ENCODE results near the gene MYH6. TPM values are rescaled to one million over a fixed set of nuclear protein-coding genes. Genes with fewer than 3 reads are reported as not detected.

Gene MYH6
- total and polyA plus RNA-seq, 2 of the 13 experiments (the other 11 are each of a cell fraction or from before 2014, with no cell fraction given), result 0.01 TPM; not detected in 1

DNA sequence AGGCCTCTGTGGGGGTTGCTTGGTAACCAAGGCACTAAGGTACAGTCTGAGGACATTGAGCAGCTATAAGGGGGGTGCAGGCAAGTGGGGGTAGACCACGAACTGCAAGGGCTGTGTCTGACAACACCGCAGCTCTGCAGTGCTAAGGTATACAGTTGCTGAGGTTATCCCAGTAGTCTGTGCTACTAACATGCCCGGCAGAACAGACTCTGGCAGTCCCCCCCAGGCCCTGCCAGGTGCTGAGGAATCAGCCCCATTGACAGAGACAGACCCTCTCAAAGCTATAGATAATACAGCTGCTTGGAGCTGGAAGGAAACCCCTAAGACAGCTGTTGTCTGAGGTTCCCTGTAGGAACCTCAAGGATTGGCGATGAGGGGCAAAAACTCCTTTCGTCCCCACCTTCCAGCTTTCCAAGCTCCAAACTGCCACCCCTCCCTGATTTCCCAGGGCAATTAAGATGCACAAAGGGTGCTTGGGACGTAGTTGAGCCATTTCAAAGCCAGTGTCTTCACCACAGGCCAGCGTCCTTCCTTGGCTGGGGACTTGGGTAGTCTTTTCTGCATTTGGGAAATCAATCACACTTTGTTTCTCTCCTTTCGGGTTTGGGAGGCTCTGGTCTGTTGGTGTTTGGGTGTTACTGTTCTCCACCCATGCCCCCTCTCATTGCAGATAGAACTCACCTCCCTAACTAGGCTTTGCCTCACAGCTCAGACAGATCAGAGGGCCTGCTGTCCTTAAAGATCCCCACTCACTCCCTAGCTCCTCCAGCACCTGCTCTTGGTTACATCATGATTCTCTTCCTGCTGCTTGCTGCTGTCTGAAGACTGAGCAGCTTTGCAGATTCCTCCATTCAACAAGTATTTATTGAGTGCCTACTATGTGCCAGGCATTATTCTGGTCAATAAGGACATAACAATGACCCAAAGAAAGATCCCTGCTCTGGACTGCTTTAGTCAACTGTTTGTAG, 29.3 kb upstream of the MYH6 start (continued):
- TF ChIP-seq ZNF263 (CRISPR knock-in tag; IDR thresholded peaks at IDR 0.05) (0 out of 2 replicates have a peak, but pooled peaks have one; percentile 11), RBAK (CRISPR knock-in tag; IDR thresholded peaks at IDR 0.05) (no peak), ZSCAN31 (CRISPR knock-in tag; IDR thresholded peaks at IDR 0.05; ENCODE audit: low read depth) (no peak), REXO4 (CRISPR knock-in tag; IDR thresholded peaks at IDR 0.05; ENCODE audit: borderline replicate concordance) (no peak), TOE1 (CRISPR knock-in tag; IDR thresholded peaks at IDR 0.05) (no peak)
- TF ChIP-seq, protein P1, sequence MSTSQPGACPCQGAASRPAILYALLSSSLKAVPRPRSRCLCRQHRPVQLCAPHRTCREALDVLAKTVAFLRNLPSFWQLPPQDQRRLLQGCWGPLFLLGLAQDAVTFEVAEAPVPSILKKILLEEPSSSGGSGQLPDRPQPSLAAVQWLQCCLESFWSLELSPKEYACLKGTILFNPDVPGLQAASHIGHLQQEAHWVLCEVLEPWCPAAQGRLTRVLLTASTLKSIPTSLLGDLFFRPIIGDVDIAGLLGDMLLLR (CRISPR knock-in tag; IDR thresholded peaks at IDR 0.05), result peak; percentile 29; the same call in 1 of the 2 replicates
- TF ChIP-seq, protein P2, sequence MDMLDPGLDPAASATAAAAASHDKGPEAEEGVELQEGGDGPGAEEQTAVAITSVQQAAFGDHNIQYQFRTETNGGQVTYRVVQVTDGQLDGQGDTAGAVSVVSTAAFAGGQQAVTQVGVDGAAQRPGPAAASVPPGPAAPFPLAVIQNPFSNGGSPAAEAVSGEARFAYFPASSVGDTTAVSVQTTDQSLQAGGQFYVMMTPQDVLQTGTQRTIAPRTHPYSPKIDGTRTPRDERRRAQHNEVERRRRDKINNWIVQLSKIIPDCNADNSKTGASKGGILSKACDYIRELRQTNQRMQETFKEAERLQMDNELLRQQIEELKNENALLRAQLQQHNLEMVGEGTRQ (IDR thresholded peaks at IDR 0.05; ENCODE audit: low read depth, low read length), result 0 out of 2 replicates have a peak, but pooled peaks have one; percentile 10
- TF ChIP-seq, protein P2 (CRISPR knock-in tag; IDR thresholded peaks at IDR 0.05; ENCODE audit: borderline replicate concordance), result no peak
